RWPE1 (cell line): ENCODE results near the gene TRAPPC3.
A peak's percentile ranks its signal among the peaks of the same experiment; 100 is the strongest.

Source experiments
- CTCF ChIA-PET: fragments of 350-600 bp; sonication (Branson Sonifier 250); formaldehyde crosslinking; extraction: SDS; loops from one replicate; lab custom pipeline; 2021; lab: Yijun Ruan, JAX
- POLR2A ChIA-PET: fragments of 400-600 bp; formaldehyde crosslinking; extraction: SDS; loops from one replicate; lab custom pipeline; 2020; ENCODE audit warnings: antibody characterized with exemption; ENCODE audit not compliant: low non-redundant PET; lab: Yijun Ruan, JAX
- DNase-seq: peaks from one replicate; pipeline ENCODE4 v3.0.0; 2012; ENCODE audit warnings: low spot score
- H3K27ac ChIP-seq: fragments of 450-650 bp; 2 replicates; pipeline ENCODE4 v1.5.1; 2017
- TF ChIP-seq, protein P1 (sequence below): fragments of 450-650 bp; conservative IDR thresholded peaks from 2 replicates; pipeline ENCODE4 v1.5.1; 2017; ENCODE audit warnings: low read depth, mild to moderate bottlenecking

Gene TRAPPC3

GRCh38 chr1:36166938-36167905 lies 17.9 kb upstream of the TRAPPC3 start:
- TF ChIP-seq, protein P1, sequence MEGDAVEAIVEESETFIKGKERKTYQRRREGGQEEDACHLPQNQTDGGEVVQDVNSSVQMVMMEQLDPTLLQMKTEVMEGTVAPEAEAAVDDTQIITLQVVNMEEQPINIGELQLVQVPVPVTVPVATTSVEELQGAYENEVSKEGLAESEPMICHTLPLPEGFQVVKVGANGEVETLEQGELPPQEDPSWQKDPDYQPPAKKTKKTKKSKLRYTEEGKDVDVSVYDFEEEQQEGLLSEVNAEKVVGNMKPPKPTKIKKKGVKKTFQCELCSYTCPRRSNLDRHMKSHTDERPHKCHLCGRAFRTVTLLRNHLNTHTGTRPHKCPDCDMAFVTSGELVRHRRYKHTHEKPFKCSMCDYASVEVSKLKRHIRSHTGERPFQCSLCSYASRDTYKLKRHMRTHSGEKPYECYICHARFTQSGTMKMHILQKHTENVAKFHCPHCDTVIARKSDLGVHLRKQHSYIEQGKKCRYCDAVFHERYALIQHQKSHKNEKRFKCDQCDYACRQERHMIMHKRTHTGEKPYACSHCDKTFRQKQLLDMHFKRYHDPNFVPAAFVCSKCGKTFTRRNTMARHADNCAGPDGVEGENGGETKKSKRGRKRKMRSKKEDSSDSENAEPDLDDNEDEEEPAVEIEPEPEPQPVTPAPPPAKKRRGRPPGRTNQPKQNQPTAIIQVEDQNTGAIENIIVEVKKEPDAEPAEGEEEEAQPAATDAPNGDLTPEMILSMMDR = no peak
- no peak for DNase-seq
- POLR2A ChIA-PET = no interaction called here
- peak overlapping the region; percentile 95 for H3K27ac ChIP-seq
- CTCF ChIA-PET = interaction anchor here (0.7 to 0.8 kb wide), 2 partner anchors 16 to 1134 kb away, joined by 3 to 4 read pairs; no protein-coding TSS in a partner anchor

DNA sequence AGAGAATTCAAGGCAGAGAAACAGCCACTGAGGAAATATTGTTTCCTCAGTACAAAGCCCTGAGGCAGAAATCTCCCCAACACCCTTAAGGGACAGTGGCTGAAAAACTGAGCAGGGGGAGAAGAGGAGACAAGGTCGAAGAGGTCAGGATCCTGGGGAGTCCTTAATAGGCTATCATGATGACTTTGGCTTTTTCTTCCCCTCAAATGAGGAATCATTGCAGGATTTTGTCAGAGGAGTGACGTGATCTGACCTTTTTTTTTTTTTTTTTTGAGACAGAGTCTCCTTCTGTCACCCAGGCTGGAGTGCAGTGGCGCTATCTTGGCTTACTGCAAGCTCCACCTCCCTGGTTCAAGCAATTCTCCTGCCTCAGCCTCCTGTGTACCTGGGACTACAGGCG lies 16.9 kb upstream of the TRAPPC3 start:
- no peak for DNase-seq
- ChIA-PET CTCF (interaction anchor here (0.7 to 0.8 kb wide), 3 partner anchors 15 to 1135 kb away, joined by 3 to 4 read pairs (median 3); no protein-coding TSS in a partner anchor), POLR2A (no interaction called here)
- H3K27ac ChIP-seq = peak overlapping the region; percentile 95
- TF ChIP-seq, protein P1 = no peak

GRCh38 chr1:36165145-36165544 lies 15.9 kb upstream of the TRAPPC3 start:
- TF ChIP-seq, protein P1 = no peak
- POLR2A ChIA-PET = interaction anchor here (0.7 kb wide), 1 partner anchor 13 kb away, joined by 4 read pairs; no protein-coding TSS in a partner anchor
- DNase-seq = no peak
- H3K27ac ChIP-seq = peak overlapping the region; percentile 95
- CTCF ChIA-PET = interaction anchor here (0.6 to 1.0 kb wide), 2 partner anchors 23 to 264 kb away, joined by 3 to 4 read pairs; no protein-coding TSS in a partner anchor

DNA sequence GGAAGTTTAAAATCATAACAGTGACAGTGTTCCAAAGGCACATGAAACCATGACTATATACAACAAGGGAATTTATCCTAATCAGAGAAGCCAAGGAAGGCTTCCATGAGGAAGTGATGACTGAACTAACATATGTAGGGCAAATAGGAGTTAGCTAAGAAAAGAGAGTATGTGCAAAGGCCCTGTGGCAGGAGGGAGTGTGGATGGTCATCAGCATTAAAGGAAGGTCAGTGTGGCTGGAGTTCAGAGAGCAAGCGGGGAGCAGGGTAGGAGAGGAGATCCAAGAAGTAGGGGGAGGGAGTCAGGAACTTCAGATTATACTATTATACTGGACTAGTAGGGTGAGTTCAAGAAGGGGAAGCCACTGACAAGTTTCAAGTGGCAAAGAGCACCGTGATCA lies 15.1 kb upstream of the TRAPPC3 start:
- no peak for DNase-seq
- POLR2A ChIA-PET = no interaction called here
- no peak overlapping the region; the same call in 1 of the 2 replicates for H3K27ac ChIP-seq
- CTCF ChIA-PET = no interaction called here
- TF ChIP-seq, protein P1 = no peak

- no peak overlapping the region for H3K27ac ChIP-seq
- TF ChIP-seq, protein P1 = no peak
- ChIA-PET POLR2A (interaction anchor here (0.8 kb wide), 1 partner anchor 18 kb away, joined by 3 read pairs; no protein-coding TSS in a partner anchor), CTCF (interaction anchor here (0.7 to 0.9 kb wide), 2 partner anchors 14 to 1962 kb away, joined by 4 read pairs; partner anchors contain the start of gene TRAPPC3)
- DNase-seq = no peak
These were observed 14.1 kb upstream of the TRAPPC3 start for GRCh38 chr1:36163426-36163825.

GRCh38 chr1:36162680-36163239 lies 13.5 kb upstream of the TRAPPC3 start:
- peak overlapping the region; percentile 96 for H3K27ac ChIP-seq
- no peak for DNase-seq
- CTCF ChIA-PET = interaction anchor here (0.7 to 1.9 kb wide), 2 partner anchors 25 to 1963 kb away, joined by 4 to 8 read pairs; no protein-coding TSS in a partner anchor
- TF ChIP-seq, protein P1 = no peak
- POLR2A ChIA-PET = no interaction called here
